Kidney (tissue), 22 donors: Measurements from ENCODE around the gene CYBRD1. TPM values are rescaled to one million over a fixed set of nuclear protein-coding genes. Genes with fewer than 3 reads are reported as not detected.

Experiments
- DNase-seq, 5 donors: peaks; one replicate each; pipeline ENCODE4 v3.0.0-alpha.2; 2013 to 2020
- FAIRE-seq: peaks from 2 replicates; lab custom pipeline; 2012; peaks lifted over from hg19 to GRCh38; lab: Jason Lieb, UNC
- H3K27ac ChIP-seq, 2 donors: one replicate each; pipeline ENCODE4 v1.7.0; 2013; ENCODE audit warnings: low read depth in 2 of 2, low read length in 2 of 2, inconsistent platforms in 1 of 2
- H3K27me3 ChIP-seq: one replicate; pipeline ENCODE4 v1.7.1; 2013; ENCODE audit warnings: low read length, inconsistent platforms; ENCODE audit not compliant: control insufficient read depth, insufficient read depth
- H3K36me3 ChIP-seq, 3 donors: one replicate each; pipeline versions ENCODE4 v1.7.0 to v1.7.1; 2013; ENCODE audit warnings: low read length in 3 of 3, control low read depth in 1 of 3, inconsistent platforms in 1 of 3; ENCODE audit not compliant: insufficient read depth in 3 of 3, control insufficient read depth in 2 of 3
- H3K4me1 ChIP-seq, 3 donors: one replicate each; pipeline versions ENCODE4 v1.7.0 to v1.7.1; 2013; ENCODE audit warnings: low read length in 3 of 3, inconsistent platforms in 1 of 3, low read depth in 1 of 3; ENCODE audit not compliant: control insufficient read depth in 2 of 3, insufficient read depth in 2 of 3
- H3K4me3 ChIP-seq, 3 donors: one replicate each; pipeline versions ENCODE4 v1.7.0 to v1.8.1; 2013; ENCODE audit warnings: low read length in 3 of 3, control low read depth in 1 of 3, inconsistent platforms in 1 of 3
- H3K9ac ChIP-seq, 3 donors: one replicate each; pipeline versions ENCODE4 v1.7.0 to v1.7.1; 2013; ENCODE audit warnings: low read length in 3 of 3, control low read depth in 1 of 3, inconsistent platforms in 1 of 3
- H3K9me3 ChIP-seq, 3 donors: one replicate each; pipeline versions ENCODE4 v1.7.0 to v1.7.1; 2013; ENCODE audit warnings: low read length in 3 of 3, control low read depth in 1 of 3, inconsistent platforms in 1 of 3; ENCODE audit not compliant: control insufficient read depth in 2 of 3, insufficient read depth in 1 of 3
- intact Hi-C: fragments of 100-400 bp; cut with DNase I; formaldehyde crosslinking; loops from one replicate; pipeline ENCODE4 v1.11.1; 2022
- long read RNA-seq, 10 donors: library from polyadenylated mRNA in 1 of 10; unstranded in 1 of 10; transcript quantifications; one replicate each; pipeline ENCODE4 v2.0.0 and lab custom pipeline, GENCODE V29; 2021 to 2026
- polyA plus RNA-seq: library from polyadenylated mRNA; stranded (reverse); fragments of 350-450 nt; fragmentation: Illumina TruSeq; extraction: RNeasy Lipid Tissue Mini Kit (QIAGEN cat#74804); gene quantifications from one replicate; pipeline ENCODE4 v1.2.3, GENCODE V29; 2014; ENCODE audit warnings: low read depth, low replicate concordance; ENCODE audit not compliant: insufficient read depth
- total RNA-seq: library from RNA; stranded (reverse); fragmentation: NEBNext Ultra II Directional; extraction: Animal tissue kit (Norgen Biotek cat#: 25700); gene quantifications from one replicate; pipeline ENCODE4 v1.2.1, GENCODE V29; 2021
- TF ChIP-seq, protein P1 (sequence below): IDR thresholded peaks from 3 replicates; pipeline ENCODE4 v1.5.1; 2012; ENCODE audit warnings: mild to moderate bottlenecking, moderate library complexity, borderline replicate concordance; ENCODE audit not compliant: insufficient read depth; ENCODE audit errors: extremely low read depth
- donor health status: control.
- donor health status: control.
- donor health status: control.
- donor health status: control.
- donor health status: control.
- donor health status: DM: yes; HTN: yes; CAD: no.
- donor health status: Normal renal cell carcinoma (clear cell type).

Gene CYBRD1, protein sequence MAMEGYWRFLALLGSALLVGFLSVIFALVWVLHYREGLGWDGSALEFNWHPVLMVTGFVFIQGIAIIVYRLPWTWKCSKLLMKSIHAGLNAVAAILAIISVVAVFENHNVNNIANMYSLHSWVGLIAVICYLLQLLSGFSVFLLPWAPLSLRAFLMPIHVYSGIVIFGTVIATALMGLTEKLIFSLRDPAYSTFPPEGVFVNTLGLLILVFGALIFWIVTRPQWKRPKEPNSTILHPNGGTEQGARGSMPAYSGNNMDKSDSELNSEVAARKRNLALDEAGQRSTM
- 57.3 TPM for total RNA-seq
- polyA plus RNA-seq = 17.7 TPM
- long read RNA-seq, donor 1, full-length matches to known transcripts = 7 of 7 reads
- long read RNA-seq, donor 1, partial matches to known transcripts = 0 of 7 reads
- long read RNA-seq, donor 1, other reads (novel, unspliced or antisense) = 0 of 7 reads
- long read RNA-seq, donor 2, full-length matches to known transcripts = 11 of 11 reads
- long read RNA-seq, donor 2, partial matches to known transcripts = 0 of 11 reads
- long read RNA-seq, donor 2, other reads (novel, unspliced or antisense) = 0 of 11 reads
- long read RNA-seq, donor 3, full-length matches to known transcripts = 14 of 14 reads
- long read RNA-seq, donor 3, partial matches to known transcripts = 0 of 14 reads
- long read RNA-seq, donor 3, other reads (novel, unspliced or antisense) = 0 of 14 reads
- long read RNA-seq, donor 4, full-length matches to known transcripts = 6 of 6 reads
- long read RNA-seq, donor 4, partial matches to known transcripts = 0 of 6 reads
- long read RNA-seq, donor 4, other reads (novel, unspliced or antisense) = 0 of 6 reads
- long read RNA-seq, donor 5, full-length matches to known transcripts = 2 of 2 reads
- long read RNA-seq, donor 5, partial matches to known transcripts = 0 of 2 reads
- long read RNA-seq, donor 5, other reads (novel, unspliced or antisense) = 0 of 2 reads
- long read RNA-seq, donor 6, full-length matches to known transcripts = 3 of 3 reads
- long read RNA-seq, donor 6, partial matches to known transcripts = 0 of 3 reads
- long read RNA-seq, donor 6, other reads (novel, unspliced or antisense) = 0 of 3 reads
- long read RNA-seq, donor 7, full-length matches to known transcripts = 14 of 16 reads
- long read RNA-seq, donor 7, partial matches to known transcripts = 1 of 16 reads
- long read RNA-seq, donor 7, other reads (novel, unspliced or antisense) = 1 of 16 reads
- long read RNA-seq, donor 8, full-length matches to known transcripts = 11 of 11 reads
- long read RNA-seq, donor 8, partial matches to known transcripts = 0 of 11 reads
- long read RNA-seq, donor 8, other reads (novel, unspliced or antisense) = 0 of 11 reads
- long read RNA-seq, donor 9, full-length matches to known transcripts = 4 of 4 reads
- long read RNA-seq, donor 9, partial matches to known transcripts = 0 of 4 reads
- long read RNA-seq, donor 9, other reads (novel, unspliced or antisense) = 0 of 4 reads
- long read RNA-seq, donor 10, full-length matches to known transcripts = 8 of 8 reads
- long read RNA-seq, donor 10, partial matches to known transcripts = 0 of 8 reads
- long read RNA-seq, donor 10, other reads (novel, unspliced or antisense) = 0 of 8 reads

DNA sequence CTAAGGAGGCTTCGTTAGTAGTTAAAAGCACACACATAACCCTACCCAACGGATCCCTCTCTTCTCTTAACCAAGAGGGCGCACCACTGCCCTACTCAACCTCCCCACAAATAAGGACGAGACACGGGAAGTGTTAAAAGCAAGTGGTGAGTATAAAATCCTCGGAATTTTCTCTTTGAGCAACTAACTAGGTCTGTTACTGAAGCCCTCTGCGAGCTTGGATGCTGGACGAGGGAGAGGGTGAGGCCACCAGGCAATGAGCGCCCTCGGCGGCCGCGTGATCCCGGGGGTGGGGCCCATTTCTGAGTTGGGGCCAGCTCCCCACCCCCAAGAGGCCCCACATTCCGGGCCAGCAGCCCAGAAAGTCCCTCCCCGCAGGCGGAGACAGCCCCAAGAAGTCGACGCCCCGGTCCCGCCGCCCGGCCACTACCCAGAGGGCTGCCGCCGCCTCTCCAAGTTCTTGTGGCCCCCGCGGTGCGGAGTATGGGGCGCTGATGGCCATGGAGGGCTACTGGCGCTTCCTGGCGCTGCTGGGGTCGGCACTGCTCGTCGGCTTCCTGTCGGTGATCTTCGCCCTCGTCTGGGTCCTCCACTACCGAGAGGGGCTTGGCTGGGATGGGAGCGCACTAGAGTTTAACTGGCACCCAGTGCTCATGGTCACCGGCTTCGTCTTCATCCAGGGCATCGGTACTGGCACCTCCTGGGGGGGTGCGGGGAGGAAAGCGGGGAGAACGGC, at the start of gene CYBRD1:
TSS of gene CYBRD1 (plus strand) at position 423 of the 736 bp plus-strand sequence. CDS start at position 495, 72 bp downstream.
- Histone ChIP-seq H3K27ac (peak within 1 kb of the TSS; percentile 71 to 78), H3K9me3 (no peaks in the 10 kb centered on the region), H3K4me1 (peaks cover 0 to 9% (median 8%) of the 10 kb centered on the region in 3 donors), H3K27me3 (no peaks in the 10 kb centered on the region), H3K9ac (peak within 1 kb of the TSS; percentile 48 to 65 (median 49)), H3K36me3 (no peaks in the 10 kb centered on the region), H3K4me3 (peak within 1 kb of the TSS; percentile 69 to 86 (median 73))
- TF ChIP-seq, protein P1, sequence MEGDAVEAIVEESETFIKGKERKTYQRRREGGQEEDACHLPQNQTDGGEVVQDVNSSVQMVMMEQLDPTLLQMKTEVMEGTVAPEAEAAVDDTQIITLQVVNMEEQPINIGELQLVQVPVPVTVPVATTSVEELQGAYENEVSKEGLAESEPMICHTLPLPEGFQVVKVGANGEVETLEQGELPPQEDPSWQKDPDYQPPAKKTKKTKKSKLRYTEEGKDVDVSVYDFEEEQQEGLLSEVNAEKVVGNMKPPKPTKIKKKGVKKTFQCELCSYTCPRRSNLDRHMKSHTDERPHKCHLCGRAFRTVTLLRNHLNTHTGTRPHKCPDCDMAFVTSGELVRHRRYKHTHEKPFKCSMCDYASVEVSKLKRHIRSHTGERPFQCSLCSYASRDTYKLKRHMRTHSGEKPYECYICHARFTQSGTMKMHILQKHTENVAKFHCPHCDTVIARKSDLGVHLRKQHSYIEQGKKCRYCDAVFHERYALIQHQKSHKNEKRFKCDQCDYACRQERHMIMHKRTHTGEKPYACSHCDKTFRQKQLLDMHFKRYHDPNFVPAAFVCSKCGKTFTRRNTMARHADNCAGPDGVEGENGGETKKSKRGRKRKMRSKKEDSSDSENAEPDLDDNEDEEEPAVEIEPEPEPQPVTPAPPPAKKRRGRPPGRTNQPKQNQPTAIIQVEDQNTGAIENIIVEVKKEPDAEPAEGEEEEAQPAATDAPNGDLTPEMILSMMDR = no peak
- intact Hi-C loops = no loop called here
- DNase-seq = peak; percentile 63 to 95 (median 69)
- FAIRE-seq = no peak

DNA sequence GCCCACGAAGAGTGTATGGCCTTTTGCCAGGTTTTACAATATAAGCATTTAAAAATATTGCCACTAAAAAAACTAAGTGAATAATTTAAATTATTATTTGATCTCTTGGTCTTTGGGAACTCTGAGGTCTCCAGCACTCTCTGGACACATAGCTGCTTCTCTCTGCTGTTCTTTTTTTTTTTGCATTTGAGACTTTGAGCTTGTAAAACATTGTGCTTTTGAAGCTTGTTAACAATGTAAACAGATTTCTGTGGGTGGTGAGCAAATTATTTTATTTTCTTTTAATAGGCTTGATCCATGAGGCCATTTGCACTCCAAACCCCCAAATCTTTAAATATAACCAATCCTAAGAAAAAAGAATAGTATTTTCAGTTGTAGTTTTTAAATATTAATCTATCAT, 46.3 kb upstream of the CYBRD1 start:
- intact Hi-C loops = no loop called here
- no peak overlapping the region for H3K4me3 ChIP-seq
- no peaks in the 10 kb centered on the region for H3K9me3 ChIP-seq
- FAIRE-seq (no peak), DNase-seq (no peak)
- peaks cover 0 to 4% (median 0%) of the 10 kb centered on the region in 3 donors for H3K36me3 ChIP-seq
- no peak overlapping the region for H3K27ac ChIP-seq
- H3K4me1 ChIP-seq = no peaks in the 10 kb centered on the region
- TF ChIP-seq, protein P1 = no peak
- H3K27me3 ChIP-seq = no peaks in the 10 kb centered on the region
- no peak overlapping the region for H3K9ac ChIP-seq

DNA sequence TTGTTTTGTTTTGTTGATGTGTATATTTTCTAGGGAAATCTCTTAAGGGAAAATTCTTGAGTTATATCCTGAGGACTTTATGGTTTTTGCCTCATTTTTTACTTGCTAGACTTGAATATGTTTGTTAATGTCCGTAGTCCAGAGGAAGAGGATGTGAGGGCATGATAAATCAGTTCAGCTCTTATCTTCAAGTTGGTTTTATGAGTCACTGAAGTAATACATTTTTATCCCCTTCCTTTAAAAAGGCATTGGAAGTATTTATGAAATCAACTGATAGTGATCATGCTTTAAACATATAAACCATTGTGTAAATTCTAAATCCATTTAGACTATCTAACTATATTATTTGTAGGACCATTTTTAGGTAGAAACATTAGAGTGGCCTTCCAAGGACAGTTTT, 43.9 kb upstream of the CYBRD1 start:
- Histone ChIP-seq H3K4me1 (no peaks in the 10 kb centered on the region), H3K9me3 (no peaks in the 10 kb centered on the region), H3K4me3 (no peak overlapping the region), H3K9ac (no peak overlapping the region), H3K36me3 (peaks cover 0 to 6% (median 0%) of the 10 kb centered on the region in 3 donors), H3K27ac (no peak overlapping the region), H3K27me3 (no peaks in the 10 kb centered on the region)
- DNase-seq (no peak), FAIRE-seq (no peak)
- intact Hi-C loops = no loop called here
- TF ChIP-seq, protein P1 = no peak
